ENCODE results near the gene STXBP6.

The STXBP6 gene

DNA sequence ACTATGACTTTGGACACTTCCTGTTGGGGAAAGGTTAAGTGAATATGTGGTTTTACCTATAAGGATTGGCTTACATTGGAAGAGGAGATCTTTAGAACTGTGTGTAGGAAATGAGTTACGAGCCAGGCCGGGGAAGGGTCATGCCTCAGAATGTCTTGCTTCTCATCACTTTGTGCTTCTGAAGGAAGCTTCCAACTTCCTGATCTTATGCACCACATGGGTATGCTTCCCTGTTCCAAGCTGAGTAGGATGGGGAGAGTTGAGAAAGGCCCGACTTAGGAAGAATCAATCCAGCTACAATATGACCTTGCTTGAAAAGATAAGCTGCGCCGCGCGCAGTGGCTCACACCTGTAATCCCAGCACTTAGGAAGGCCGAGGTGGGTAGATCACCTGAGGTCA is 59.9 kb downstream of the STXBP6 start:
- DNase-seq = no peak
- H2AFZ ChIP-seq (ENCODE audit: low read depth, low read length) = no peak overlapping the region
- H3K79me1 ChIP-seq (replicated peaks; ENCODE audit: low read length, poor library complexity, severe bottlenecking) = no peaks in the 10 kb centered on the region
- no peak overlapping the region for H3K9ac ChIP-seq (ENCODE audit: low read length)
- WGBS = 100% methylated on average over 8 of the region's 8 CpGs
- no peak overlapping the region for H3K4me3 ChIP-seq (ENCODE audit: insufficient read depth in 1 of 2, low read depth in 1 of 2, low read length in 2 of 2)
- H3K36me3 ChIP-seq (ENCODE audit: control insufficient read depth in 1 of 2, insufficient read depth in 2 of 2, low read depth in 1 of 2, low read length in 2 of 2) = peaks cover 0 to 12% of the 10 kb centered on the region in 2 experiments
- no peak overlapping the region for H3K14ac ChIP-seq (ENCODE audit: low read length in 2 of 2)
- no peak overlapping the region for H4K91ac ChIP-seq (ENCODE audit: low read length)
- no peak overlapping the region for H2BK12ac ChIP-seq (ENCODE audit: low read length in 2 of 2)
- H3K4ac ChIP-seq (ENCODE audit: low read depth in 1 of 2, low read length in 2 of 2) = no peak overlapping the region
- no peak overlapping the region for H3K27ac ChIP-seq (ENCODE audit: low read length, poor library complexity, severe bottlenecking)
- no peak overlapping the region for H3K18ac ChIP-seq (ENCODE audit: low read depth in 1 of 2, low read length in 2 of 2)
- no peaks in the 10 kb centered on the region for H3K4me1 ChIP-seq (ENCODE audit: control insufficient read depth, insufficient read depth, low read depth, low read length)
- H4K8ac ChIP-seq (ENCODE audit: low read length) = no peak overlapping the region
- H2BK5ac ChIP-seq (ENCODE audit: low read depth, low read length, poor library complexity, severe bottlenecking) = no peak overlapping the region
- no peak overlapping the region for H3K23ac ChIP-seq (ENCODE audit: low read length in 2 of 2)
- H3K9me3 ChIP-seq (ENCODE audit: control insufficient read depth, low read length) = no peaks in the 10 kb centered on the region
- H3K4me2 ChIP-seq (ENCODE audit: low read length, poor library complexity, severe bottlenecking) = no peak overlapping the region
- no peak overlapping the region for H2BK15ac ChIP-seq (ENCODE audit: low read depth, poor library complexity, severe bottlenecking)
- no peak overlapping the region for H2AK5ac ChIP-seq (ENCODE audit: low read length, severe bottlenecking)
- no peaks in the 10 kb centered on the region for H3K27me3 ChIP-seq (ENCODE audit: control insufficient read depth in 1 of 2, insufficient read depth in 1 of 2, low read length in 2 of 2)
- no peak overlapping the region for H2BK120ac ChIP-seq (ENCODE audit: low read depth, low read length)

- 77% methylated on average over 2 of the region's 5 CpGs for WGBS
- Histone ChIP-seq H2BK120ac (ENCODE audit: low read depth, low read length) (no peak overlapping the region), H2AFZ (ENCODE audit: low read depth, low read length) (no peak overlapping the region), H3K27ac (ENCODE audit: low read length, poor library complexity, severe bottlenecking) (no peak overlapping the region), H3K79me1 (replicated peaks; ENCODE audit: low read length, poor library complexity, severe bottlenecking) (no peaks in the 10 kb centered on the region), H3K4me1 (ENCODE audit: control insufficient read depth, insufficient read depth, low read depth, low read length) (no peaks in the 10 kb centered on the region), H4K8ac (ENCODE audit: low read length) (no peak overlapping the region), H4K91ac (ENCODE audit: low read length) (no peak overlapping the region), H3K4me2 (ENCODE audit: low read length, poor library complexity, severe bottlenecking) (no peak overlapping the region), H3K36me3 (ENCODE audit: control insufficient read depth in 1 of 2, insufficient read depth in 2 of 2, low read depth in 1 of 2, low read length in 2 of 2) (peaks cover 0 to 12% of the 10 kb centered on the region in 2 experiments), H3K27me3 (ENCODE audit: control insufficient read depth in 1 of 2, insufficient read depth in 1 of 2, low read length in 2 of 2) (no peaks in the 10 kb centered on the region), H3K4me3 (ENCODE audit: insufficient read depth in 1 of 2, low read depth in 1 of 2, low read length in 2 of 2) (no peak overlapping the region), H3K4ac (ENCODE audit: low read depth in 1 of 2, low read length in 2 of 2) (no peak overlapping the region), H2BK12ac (ENCODE audit: low read length in 2 of 2) (no peak overlapping the region), H2BK5ac (ENCODE audit: low read depth, low read length, poor library complexity, severe bottlenecking) (no peak overlapping the region), H3K18ac (ENCODE audit: low read depth in 1 of 2, low read length in 2 of 2) (no peak overlapping the region), H3K23ac (ENCODE audit: low read length in 2 of 2) (no peak overlapping the region), H3K9ac (ENCODE audit: low read length) (no peak overlapping the region), H3K9me3 (ENCODE audit: control insufficient read depth, low read length) (no peaks in the 10 kb centered on the region), H3K14ac (ENCODE audit: low read length in 2 of 2) (no peak overlapping the region), H2AK5ac (ENCODE audit: low read length, severe bottlenecking) (no peak overlapping the region), H2BK15ac (ENCODE audit: low read depth, poor library complexity, severe bottlenecking) (no peak overlapping the region)
- DNase-seq = no peak
These were observed 61.2 kb downstream of the STXBP6 start for GRCh38 chr14:24988760-24989159.

- Histone ChIP-seq H3K4me3 (ENCODE audit: insufficient read depth in 1 of 2, low read depth in 1 of 2, low read length in 2 of 2) (no peak overlapping the region), H3K4ac (ENCODE audit: low read depth in 1 of 2, low read length in 2 of 2) (no peak overlapping the region), H2AFZ (ENCODE audit: low read depth, low read length) (no peak overlapping the region), H2BK12ac (ENCODE audit: low read length in 2 of 2) (peak overlapping the region; percentile 9 to 47), H3K23ac (ENCODE audit: low read length in 2 of 2) (peak overlapping the region in 1 of 2 experiments; percentile 9), H2AK5ac (ENCODE audit: low read length, severe bottlenecking) (no peak overlapping the region), H4K8ac (ENCODE audit: low read length) (no peak overlapping the region), H3K9me3 (ENCODE audit: control insufficient read depth, low read length) (no peaks in the 10 kb centered on the region), H3K4me2 (ENCODE audit: low read length, poor library complexity, severe bottlenecking) (no peak overlapping the region), H3K9ac (ENCODE audit: low read length) (no peak overlapping the region), H3K79me1 (replicated peaks; ENCODE audit: low read length, poor library complexity, severe bottlenecking) (no peaks in the 10 kb centered on the region), H2BK5ac (ENCODE audit: low read depth, low read length, poor library complexity, severe bottlenecking) (no peak overlapping the region), H3K18ac (ENCODE audit: low read depth in 1 of 2, low read length in 2 of 2) (no peak overlapping the region), H2BK120ac (ENCODE audit: low read depth, low read length) (no peak overlapping the region), H2BK15ac (ENCODE audit: low read depth, poor library complexity, severe bottlenecking) (no peak overlapping the region), H3K27ac (ENCODE audit: low read length, poor library complexity, severe bottlenecking) (no peak overlapping the region), H3K27me3 (ENCODE audit: control insufficient read depth in 1 of 2, insufficient read depth in 1 of 2, low read length in 2 of 2) (no peaks in the 10 kb centered on the region), H3K36me3 (ENCODE audit: control insufficient read depth in 1 of 2, insufficient read depth in 2 of 2, low read depth in 1 of 2, low read length in 2 of 2) (peaks cover 0 to 12% of the 10 kb centered on the region in 2 experiments), H4K91ac (ENCODE audit: low read length) (no peak overlapping the region), H3K14ac (ENCODE audit: low read length in 2 of 2) (no peak overlapping the region), H3K4me1 (ENCODE audit: control insufficient read depth, insufficient read depth, low read depth, low read length) (no peaks in the 10 kb centered on the region)
- DNase-seq = no peak
- WGBS = 98% methylated on average over 4 of the region's 4 CpGs
These were observed 63.6 kb downstream of the STXBP6 start for GRCh38 chr14:24986206-24986893.

GRCh38 chr14:24984846-24985589 is 64.9 kb downstream of the STXBP6 start:
- Histone ChIP-seq H3K79me1 (replicated peaks; ENCODE audit: low read length, poor library complexity, severe bottlenecking) (no peaks in the 10 kb centered on the region), H2BK15ac (ENCODE audit: low read depth, poor library complexity, severe bottlenecking) (no peak overlapping the region), H3K36me3 (ENCODE audit: control insufficient read depth in 1 of 2, insufficient read depth in 2 of 2, low read depth in 1 of 2, low read length in 2 of 2) (peaks cover 0 to 12% of the 10 kb centered on the region in 2 experiments), H2BK120ac (ENCODE audit: low read depth, low read length) (no peak overlapping the region), H3K9me3 (ENCODE audit: control insufficient read depth, low read length) (no peaks in the 10 kb centered on the region), H3K4me1 (ENCODE audit: control insufficient read depth, insufficient read depth, low read depth, low read length) (no peaks in the 10 kb centered on the region), H2AK5ac (ENCODE audit: low read length, severe bottlenecking) (no peak overlapping the region), H3K9ac (ENCODE audit: low read length) (no peak overlapping the region), H3K14ac (ENCODE audit: low read length in 2 of 2) (no peak overlapping the region), H3K27ac (ENCODE audit: low read length, poor library complexity, severe bottlenecking) (no peak overlapping the region), H3K18ac (ENCODE audit: low read depth in 1 of 2, low read length in 2 of 2) (peak overlapping the region in 1 of 2 experiments; percentile 33), H3K4me2 (ENCODE audit: low read length, poor library complexity, severe bottlenecking) (no peak overlapping the region), H3K23ac (ENCODE audit: low read length in 2 of 2) (no peak overlapping the region), H2BK12ac (ENCODE audit: low read length in 2 of 2) (peak overlapping the region in 1 of 2 experiments; percentile 69), H3K27me3 (ENCODE audit: control insufficient read depth in 1 of 2, insufficient read depth in 1 of 2, low read length in 2 of 2) (no peaks in the 10 kb centered on the region), H3K4ac (ENCODE audit: low read depth in 1 of 2, low read length in 2 of 2) (peak overlapping the region in 1 of 2 experiments; percentile 11), H3K4me3 (ENCODE audit: insufficient read depth in 1 of 2, low read depth in 1 of 2, low read length in 2 of 2) (no peak overlapping the region), H2BK5ac (ENCODE audit: low read depth, low read length, poor library complexity, severe bottlenecking) (no peak overlapping the region), H2AFZ (ENCODE audit: low read depth, low read length) (no peak overlapping the region), H4K91ac (ENCODE audit: low read length) (no peak overlapping the region), H4K8ac (ENCODE audit: low read length) (peak overlapping the region; percentile 23)
- 87% methylated on average over 5 of the region's 6 CpGs for WGBS
- DNase-seq = no peak
